NK-92 (cell line): Measurements from ENCODE around the gene XYLT2.

Source experiments
- DNase-seq: peaks from one replicate; lab custom pipeline; 2025; ENCODE audit not compliant: unreplicated experiment; lab: John Stamatoyannopoulos, UW

The XYLT2 gene

GRCh38 chr17:50363217-50364060, 17.5 kb downstream of the XYLT2 start:
- no peak for DNase-seq

GRCh38 chr17:50364061-50364458, 18.1 kb downstream of the XYLT2 start:
- DNase-seq, result no peak

- no peak for DNase-seq
Measured at GRCh38 chr17:50364715-50365114, 18.8 kb downstream of the XYLT2 start.

GRCh38 chr17:50365165-50365564, 19.2 kb downstream of the XYLT2 start:
- no peak for DNase-seq

GRCh38 chr17:50365649-50366393, 19.9 kb downstream of the XYLT2 start:
- no peak for DNase-seq

GRCh38 chr17:50367401-50367800, 21.5 kb downstream of the XYLT2 start:
- DNase-seq, result no peak

GRCh38 chr17:50370052-50370451, 24.1 kb downstream of the XYLT2 start:
- DNase-seq, result no peak

- DNase-seq, result no peak
Measured at GRCh38 chr17:50371526-50371925, 25.6 kb downstream of the XYLT2 start.

GRCh38 chr17:50372222-50372757, 26.4 kb downstream of the XYLT2 start:
- DNase-seq, result no peak

GRCh38 chr17:50372758-50373556, 27.0 kb downstream of the XYLT2 start, which contains the start of the genes EME1 and MRPL27:
EME1 (plus strand) TSS chr17:50373229; CDS start chr17:50375209, 1,980 bp downstream.
MRPL27 (minus strand) TSS chr17:50373184; CDS start chr17:50373170, 14 bp downstream.
- no peak for DNase-seq

- DNase-seq, result no peak
Measured at GRCh38 chr17:50373705-50374104, 27.8 kb downstream of the XYLT2 start.

GRCh38 chr17:50375858-50376538, 30.1 kb downstream of the XYLT2 start:
- DNase-seq, result no peak

GRCh38 chr17:50379351-50380132, 33.6 kb downstream of the XYLT2 start:
- no peak for DNase-seq

- no peak for DNase-seq
Measured at GRCh38 chr17:50380369-50381259, 34.7 kb downstream of the XYLT2 start.

GRCh38 chr17:50381260-50381815, 35.4 kb downstream of the XYLT2 start:
- DNase-seq, result no peak

- no peak for DNase-seq
Measured at GRCh38 chr17:50381920-50382319, 36.0 kb downstream of the XYLT2 start.

- DNase-seq, result no peak
Measured at GRCh38 chr17:50382931-50383330, 37.0 kb downstream of the XYLT2 start.

GRCh38 chr17:50386510-50386909, 40.6 kb downstream of the XYLT2 start:
- DNase-seq, result no peak
